HG03135 (cell line): Measurements from ENCODE around the gene ZNF511.

Experiments
- ATAC-seq: cut with Tn5 transposase; IDR thresholded peaks from one replicate; pipeline ENCODE4 v1.9.1; 2021; ENCODE audit warnings: mild to moderate bottlenecking, moderate library complexity; ENCODE audit not compliant: unreplicated experiment

ZNF511 gene

GRCh38 chr10:133274751-133275683 is 33.7 kb upstream of the ZNF511 start:
- peak; percentile 48 for ATAC-seq

- peak; percentile 37 for ATAC-seq
Observed at GRCh38 chr10:133275684-133276092, 33.0 kb upstream of the ZNF511 start.

GRCh38 chr10:133276100-133276434 is 32.6 kb upstream of the ZNF511 start:
- ATAC-seq: peak; percentile 0

GRCh38 chr10:133276435-133277201 is 32.1 kb upstream of the ZNF511 start, which contains the start of gene ADAM8:
ADAM8 (minus strand) TSS chr10:133276868; CDS start chr10:133276817, 51 bp downstream.
- ATAC-seq: peak; percentile 37

- no peak for ATAC-seq
Observed at GRCh38 chr10:133277277-133277992, 31.3 kb upstream of the ZNF511 start.

- ATAC-seq: no peak
Observed at GRCh38 chr10:133277993-133278576, 30.6 kb upstream of the ZNF511 start.

GRCh38 chr10:133278577-133279265 is 30.0 kb upstream of the ZNF511 start:
- peak; percentile 40 for ATAC-seq

- no peak for ATAC-seq
Observed at GRCh38 chr10:133279326-133280226, 29.1 kb upstream of the ZNF511 start.

- no peak for ATAC-seq
Observed at GRCh38 chr10:133280391-133281059, 28.2 kb upstream of the ZNF511 start.

- no peak for ATAC-seq
Observed at GRCh38 chr10:133281084-133281483, 27.6 kb upstream of the ZNF511 start.

- ATAC-seq: no peak
Observed at GRCh38 chr10:133281628-133282372, 26.9 kb upstream of the ZNF511 start.

- no peak for ATAC-seq
Observed at GRCh38 chr10:133282846-133283390, 25.8 kb upstream of the ZNF511 start.

GRCh38 chr10:133283931-133284330 is 24.8 kb upstream of the ZNF511 start:
- no peak for ATAC-seq

- ATAC-seq: no peak
Observed at GRCh38 chr10:133285217-133285616, 23.5 kb upstream of the ZNF511 start.

- no peak for ATAC-seq
Observed at GRCh38 chr10:133286366-133286765, 22.3 kb upstream of the ZNF511 start.

GRCh38 chr10:133287832-133288500 is 20.7 kb upstream of the ZNF511 start:
- no peak for ATAC-seq

GRCh38 chr10:133289761-133290160 is 19.0 kb upstream of the ZNF511 start:
- ATAC-seq: no peak
